Measurements from ENCODE around the gene CCDC85C.
A peak's percentile ranks its signal among the peaks of the same experiment; 100 is the strongest.

The CCDC85C gene

GRCh38 chr14:99611646-99612045 lies 7.6 kb upstream of the CCDC85C start:
- DNase-seq (ENCODE audit: extremely low read depth, low read depth): no peak
- TF ChIP-seq, protein P1, sequence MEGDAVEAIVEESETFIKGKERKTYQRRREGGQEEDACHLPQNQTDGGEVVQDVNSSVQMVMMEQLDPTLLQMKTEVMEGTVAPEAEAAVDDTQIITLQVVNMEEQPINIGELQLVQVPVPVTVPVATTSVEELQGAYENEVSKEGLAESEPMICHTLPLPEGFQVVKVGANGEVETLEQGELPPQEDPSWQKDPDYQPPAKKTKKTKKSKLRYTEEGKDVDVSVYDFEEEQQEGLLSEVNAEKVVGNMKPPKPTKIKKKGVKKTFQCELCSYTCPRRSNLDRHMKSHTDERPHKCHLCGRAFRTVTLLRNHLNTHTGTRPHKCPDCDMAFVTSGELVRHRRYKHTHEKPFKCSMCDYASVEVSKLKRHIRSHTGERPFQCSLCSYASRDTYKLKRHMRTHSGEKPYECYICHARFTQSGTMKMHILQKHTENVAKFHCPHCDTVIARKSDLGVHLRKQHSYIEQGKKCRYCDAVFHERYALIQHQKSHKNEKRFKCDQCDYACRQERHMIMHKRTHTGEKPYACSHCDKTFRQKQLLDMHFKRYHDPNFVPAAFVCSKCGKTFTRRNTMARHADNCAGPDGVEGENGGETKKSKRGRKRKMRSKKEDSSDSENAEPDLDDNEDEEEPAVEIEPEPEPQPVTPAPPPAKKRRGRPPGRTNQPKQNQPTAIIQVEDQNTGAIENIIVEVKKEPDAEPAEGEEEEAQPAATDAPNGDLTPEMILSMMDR (IDR thresholded peaks at IDR 0.05; ENCODE audit: low read depth, low read length): no peak

DNA sequence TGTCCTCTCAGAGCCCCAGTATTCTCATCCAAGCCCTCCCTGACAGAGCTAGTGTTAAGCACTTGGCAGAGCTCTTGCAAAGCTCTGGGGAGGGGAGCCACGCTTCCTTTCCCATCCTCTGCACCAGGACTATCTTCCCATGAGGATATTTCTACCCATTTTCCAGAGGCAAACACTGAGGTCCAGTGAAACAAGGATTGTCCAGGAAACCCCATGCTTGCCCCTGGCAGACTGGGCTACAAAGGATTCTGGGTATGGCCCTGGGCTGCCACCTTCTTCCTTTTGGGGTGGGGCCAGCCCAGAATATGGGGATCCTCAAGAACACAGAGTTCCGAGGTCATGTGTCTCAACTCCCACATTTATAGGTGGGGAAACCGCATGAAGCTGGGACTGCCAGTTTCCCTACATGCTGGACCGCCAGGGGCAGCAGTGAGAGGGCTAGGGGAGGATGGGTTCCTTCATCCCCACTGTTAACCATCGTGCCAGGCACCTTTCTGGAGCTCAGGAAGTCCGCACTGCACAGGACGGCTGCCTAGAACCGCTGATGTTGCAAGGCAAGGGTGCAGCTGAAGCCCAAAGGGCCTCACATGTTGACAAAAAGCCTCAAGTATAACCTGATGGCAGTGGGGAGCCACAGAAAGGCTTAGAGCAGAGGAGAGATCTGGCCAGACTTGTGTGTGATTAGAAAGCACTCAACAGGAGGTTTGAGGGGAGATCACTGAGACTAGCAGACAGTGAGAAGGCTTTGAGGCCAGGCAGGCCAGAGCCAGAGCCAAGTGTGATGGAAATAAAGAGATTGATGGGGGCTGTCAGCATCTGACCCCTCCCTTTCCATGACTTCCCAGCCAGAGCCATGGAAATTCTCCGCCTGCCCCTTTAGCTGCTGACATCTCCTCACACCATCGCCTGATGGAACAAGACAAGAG lies 5.5 kb upstream of the CCDC85C start:
- TF ChIP-seq, protein P1 (IDR thresholded peaks at IDR 0.05; ENCODE audit: low read depth, low read length): no peak
- no peak for DNase-seq (ENCODE audit: extremely low read depth, low read depth)

DNA sequence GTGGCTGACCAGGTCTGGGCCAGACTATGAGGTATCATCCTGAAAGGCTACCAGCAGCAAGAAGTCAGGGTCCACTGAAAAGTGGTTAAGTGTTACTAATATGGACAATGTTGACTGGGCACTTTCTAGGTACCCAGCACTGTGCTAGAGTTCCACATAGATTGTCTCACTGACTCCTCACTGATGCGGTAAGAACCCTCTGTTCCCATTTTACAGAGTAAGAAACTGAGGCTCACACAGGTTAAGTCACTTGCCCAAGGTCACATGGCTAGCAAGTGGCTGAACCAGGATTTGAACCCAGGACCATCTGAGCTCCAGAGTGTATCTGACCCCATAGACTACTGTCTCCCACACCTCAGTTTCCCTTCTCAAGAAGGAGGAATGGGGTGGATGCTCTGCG lies 4.6 kb upstream of the CCDC85C start:
- DNase-seq (ENCODE audit: extremely low read depth, low read depth): no peak
- TF ChIP-seq, protein P1 (IDR thresholded peaks at IDR 0.05; ENCODE audit: low read depth, low read length): no peak

GRCh38 chr14:99606359-99606758 lies 2.4 kb upstream of the CCDC85C start:
- no peak for DNase-seq (ENCODE audit: extremely low read depth, low read depth)
- TF ChIP-seq, protein P1 (IDR thresholded peaks at IDR 0.05; ENCODE audit: low read depth, low read length): no peak

- TF ChIP-seq, protein P1 (IDR thresholded peaks at IDR 0.05; ENCODE audit: low read depth, low read length): no peak; the same call in 1 of the 2 replicates
- peak; percentile 18 for DNase-seq (ENCODE audit: extremely low read depth, low read depth)
Measured at GRCh38 chr14:99605299-99605961, 1.4 kb upstream of the CCDC85C start.

- TF ChIP-seq, protein P1 (IDR thresholded peaks at IDR 0.05; ENCODE audit: low read depth, low read length): no peak
- DNase-seq (ENCODE audit: extremely low read depth, low read depth): no peak
Measured at GRCh38 chr14:99604766-99605298, 825 bp upstream of the CCDC85C start.

Data from AG09319 (cell line).